ENCODE data around the gene ZNF682. TPM values are rescaled to one million over a fixed set of nuclear protein-coding genes. Genes with fewer than 3 reads are reported as not detected.

ZNF682 gene
- total RNA-seq, 1 experiment from 2014 or later: 23.0 TPM

DNA sequence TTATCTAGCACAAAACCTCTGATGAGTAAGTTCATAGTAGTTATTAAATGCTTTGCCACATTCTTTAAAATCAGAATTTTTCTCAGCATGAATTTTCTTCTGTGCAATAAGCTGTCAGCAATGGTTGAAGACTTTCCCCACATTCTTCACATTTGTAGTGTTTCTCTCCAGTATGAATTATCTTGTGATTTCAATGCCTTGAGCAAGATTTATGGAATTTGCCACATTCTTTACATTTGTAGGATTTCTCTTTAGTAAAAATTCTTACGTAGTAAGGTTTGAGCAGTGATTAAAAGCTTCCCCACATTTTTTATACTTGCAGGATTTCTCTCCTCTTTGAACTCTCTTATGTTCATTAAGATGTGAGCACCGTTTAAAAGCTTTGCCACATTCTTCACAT lies 33.6 kb downstream of the ZNF682 start:
- no peak overlapping the region for H2BK120ac ChIP-seq (ENCODE audit: low read depth, low read length, poor library complexity, severe bottlenecking)
- no peak overlapping the region for H3T11ph ChIP-seq (ENCODE audit: low read length)
- DNase-seq: no peak
- no peak overlapping the region for H4K91ac ChIP-seq (ENCODE audit: insufficient read length, low read depth, low read length)
- Mint-ChIP-seq H3K4me1 (no peaks in the 10 kb centered on the region), H3K27ac (no peak overlapping the region), H3K4me3 (no peak overlapping the region), H3K9me3 (peaks cover 73 to 79% of the 10 kb centered on the region in 2 experiments), H3K36me3 (ENCODE audit: insufficient read depth in 1 of 3, low read depth in 3 of 3) (peaks cover 72 to 84% (median 75%) of the 10 kb centered on the region in 3 experiments), H3K27me3 (ENCODE audit: low read depth) (no peaks in the 10 kb centered on the region)
- H3K79me1 ChIP-seq (ENCODE audit: insufficient read depth, low read depth, low read length, poor library complexity, severe bottlenecking): no peaks in the 10 kb centered on the region
- H2AK5ac ChIP-seq (ENCODE audit: insufficient read length, low read length): no peak overlapping the region
- no peak overlapping the region for H3K4ac ChIP-seq (ENCODE audit: low read depth, low read length)
- no peak overlapping the region for H3K18ac ChIP-seq (ENCODE audit: insufficient read length, low read depth, low read length)
- H3K4me2 ChIP-seq (ENCODE audit: insufficient read depth, insufficient read length, low read length): no peak overlapping the region
- H3K27ac ChIP-seq (ENCODE audit: insufficient read length, low read depth, low read length): no peak overlapping the region
- peaks cover 35% of the 10 kb centered on the region for H3K9me3 ChIP-seq (ENCODE audit: control insufficient read depth, low read depth, low read length)
- no peak overlapping the region for H3K14ac ChIP-seq (ENCODE audit: insufficient read depth, low read length)
- H3K23me2 ChIP-seq (ENCODE audit: insufficient read length, low read depth, low read length, poor library complexity, severe bottlenecking): no peaks in the 10 kb centered on the region
- H2BK20ac ChIP-seq (ENCODE audit: low read depth, low read length, poor library complexity, severe bottlenecking): no peak overlapping the region
- no peak overlapping the region for H2BK12ac ChIP-seq (ENCODE audit: insufficient read length, low read depth, low read length)
- H4K8ac ChIP-seq (replicated peaks; ENCODE audit: insufficient read length, low read depth, low read length): no peak overlapping the region
- H2AFZ ChIP-seq (ENCODE audit: low read length): no peak overlapping the region
- no peak overlapping the region for H3K56ac ChIP-seq (ENCODE audit: insufficient read length, low read depth, low read length)
- no peaks in the 10 kb centered on the region for H3K4me1 ChIP-seq (ENCODE audit: insufficient read depth, low read length)
- H3K23ac ChIP-seq (ENCODE audit: insufficient read length, low read depth, low read length): no peak overlapping the region
- H4K5ac ChIP-seq (ENCODE audit: insufficient read length, low read depth, low read length): no peak overlapping the region
- H4K20me1 ChIP-seq (ENCODE audit: control insufficient read depth, insufficient read depth, insufficient read length): no peaks in the 10 kb centered on the region
- H2BK5ac ChIP-seq (ENCODE audit: insufficient read length, low read length): no peak overlapping the region
- H3K9ac ChIP-seq (ENCODE audit: extremely low read depth, insufficient read length, low read length): no peak overlapping the region
- H3K27me3 ChIP-seq (ENCODE audit: insufficient read depth, low read length): no peaks in the 10 kb centered on the region
- TF ChIP-seq CTCF (conservative IDR thresholded peaks at IDR 0.05): no peak
- no peak overlapping the region for H2BK15ac ChIP-seq (ENCODE audit: low read depth, low read length)
- H3K79me2 ChIP-seq (ENCODE audit: insufficient read depth, low read length): no peaks in the 10 kb centered on the region
- WGBS (ENCODE audit: extremely low coverage, insufficient read length, low lambda C conversion rate): no CpG with 5 or more reads among the region's 2 CpGs

Measured in H9 (cell line).